GM21786 (cell line): Measurements from ENCODE around the gene ATP6V1B1.

Experiments used
- ATAC-seq: cut with Tn5 transposase; IDR thresholded peaks from one replicate; pipeline ENCODE4 v1.9.1; 2021; ENCODE audit not compliant: unreplicated experiment

Gene ATP6V1B1

GRCh38 chr2:70926042-70926441 lies 9.7 kb upstream of the ATP6V1B1 start:
- ATAC-seq = no peak

DNA sequence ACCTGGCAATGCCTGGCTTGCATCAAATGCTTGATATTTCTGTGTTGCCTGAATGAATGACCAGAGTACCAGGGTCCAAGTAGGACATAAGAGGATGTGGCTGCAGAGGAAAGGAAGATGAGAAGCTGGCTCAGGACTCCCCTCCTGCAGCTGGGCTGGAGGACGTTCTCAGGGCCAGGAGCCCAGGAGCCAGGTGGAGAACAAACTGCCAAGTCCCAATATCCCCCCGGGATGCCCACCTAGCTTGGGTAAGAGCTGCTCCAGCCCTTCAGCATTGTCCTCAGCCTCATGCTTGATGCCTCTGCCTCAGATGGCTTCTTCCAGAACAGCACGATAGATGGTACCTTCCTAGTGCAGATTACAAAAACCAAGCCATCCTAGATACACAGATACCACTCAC lies 8.6 kb upstream of the ATP6V1B1 start:
- no peak for ATAC-seq

- no peak for ATAC-seq
These were observed 8.1 kb upstream of the ATP6V1B1 start for GRCh38 chr2:70927641-70928040.

GRCh38 chr2:70928366-70928765 lies 7.3 kb upstream of the ATP6V1B1 start:
- no peak for ATAC-seq

DNA sequence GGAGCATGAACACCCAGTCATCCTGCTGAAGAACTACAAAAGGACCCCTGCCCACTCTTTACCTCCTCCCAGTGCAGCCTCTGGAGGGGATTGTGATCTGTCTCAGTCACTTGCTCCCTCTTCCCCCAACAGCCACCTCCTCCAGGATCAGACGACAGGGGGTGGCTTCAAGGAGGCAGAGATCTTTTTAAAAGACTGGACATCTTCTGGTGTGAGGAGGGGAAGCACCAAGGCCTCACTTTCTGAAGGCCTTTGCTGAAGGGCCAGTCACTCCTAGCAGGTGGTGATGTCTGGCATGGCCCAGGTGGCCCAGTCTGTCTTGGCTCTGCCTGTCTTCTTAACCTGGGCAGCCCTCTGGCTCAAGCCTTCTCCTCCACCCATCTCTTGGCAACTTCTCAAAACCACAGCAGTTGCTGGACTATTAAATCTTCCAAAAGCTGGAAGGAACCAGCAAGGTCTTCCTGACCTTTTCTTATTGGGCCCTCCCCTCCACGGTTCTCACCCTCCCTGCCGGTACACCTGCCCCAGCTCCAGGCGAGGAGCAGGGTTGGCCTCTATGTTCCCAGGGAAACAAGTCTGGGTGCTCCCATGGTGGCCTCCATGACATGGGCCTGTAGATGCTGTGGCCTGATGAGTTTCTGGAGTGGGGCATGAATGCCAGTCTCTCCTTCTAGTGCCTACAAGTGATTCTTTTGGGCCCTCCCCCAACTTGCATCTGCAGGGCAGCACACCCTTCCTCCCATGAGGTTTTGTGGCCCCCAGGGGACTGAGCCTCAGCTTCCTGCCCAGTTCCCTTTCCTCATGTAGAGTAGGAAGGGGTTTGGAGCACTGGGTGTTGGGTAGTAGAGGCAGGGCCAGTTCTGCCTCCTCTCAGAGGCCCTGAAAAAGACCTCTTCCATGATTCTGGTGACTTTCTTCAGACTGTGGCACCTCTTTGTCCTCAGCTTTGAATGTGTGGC lies 5.0 kb upstream of the ATP6V1B1 start:
- ATAC-seq = no peak

GRCh38 chr2:70931376-70932000 lies 4.2 kb upstream of the ATP6V1B1 start:
- no peak for ATAC-seq

DNA sequence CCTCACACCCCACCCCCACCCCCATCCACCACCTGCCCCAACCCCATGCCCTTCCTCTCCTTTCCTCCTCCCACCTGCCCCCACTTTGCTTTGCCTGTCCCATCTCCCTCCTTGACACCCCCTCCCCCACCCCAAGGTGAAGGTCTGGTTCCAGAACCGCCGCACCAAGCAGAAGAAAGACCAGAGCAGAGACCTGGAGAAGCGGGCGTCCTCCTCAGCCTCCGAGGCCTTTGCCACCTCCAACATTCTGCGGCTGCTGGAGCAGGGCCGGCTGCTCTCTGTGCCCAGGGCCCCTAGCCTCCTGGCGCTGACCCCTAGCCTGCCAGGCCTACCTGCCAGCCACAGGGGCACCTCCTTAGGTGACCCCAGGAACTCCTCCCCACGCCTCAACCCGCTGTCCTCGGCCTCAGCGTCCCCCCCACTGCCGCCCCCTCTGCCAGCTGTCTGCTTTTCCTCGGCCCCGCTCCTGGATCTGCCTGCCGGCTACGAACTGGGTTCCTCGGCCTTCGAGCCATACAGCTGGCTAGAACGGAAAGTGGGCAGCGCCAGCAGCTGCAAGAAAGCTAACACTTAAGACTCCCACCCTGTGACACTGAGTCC lies 3.0 kb upstream of the ATP6V1B1 start:
- no peak for ATAC-seq

DNA sequence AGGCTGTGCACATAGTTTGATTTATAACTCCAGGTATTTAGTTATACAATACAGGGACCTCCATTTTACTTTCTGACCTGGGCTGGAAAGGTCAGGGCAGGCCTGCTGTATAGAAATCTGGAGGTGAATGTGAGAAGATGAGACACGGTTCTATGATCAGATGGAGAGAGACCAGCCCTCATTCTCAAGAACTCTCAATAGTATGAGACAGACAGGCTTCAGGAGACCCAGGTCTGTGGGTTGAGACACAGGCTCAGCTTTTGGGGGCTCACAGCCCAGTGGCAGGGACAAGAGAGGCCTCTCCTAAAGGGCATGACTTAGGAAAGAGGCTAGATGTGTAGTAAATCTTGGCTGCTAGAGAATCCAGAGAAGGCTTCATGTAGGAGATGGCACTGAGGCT lies 719 bp upstream of the ATP6V1B1 start:
- ATAC-seq = no peak

GRCh38 chr2:70936165-70936978 lies 672 bp downstream of the ATP6V1B1 start:
- ATAC-seq = no peak

DNA sequence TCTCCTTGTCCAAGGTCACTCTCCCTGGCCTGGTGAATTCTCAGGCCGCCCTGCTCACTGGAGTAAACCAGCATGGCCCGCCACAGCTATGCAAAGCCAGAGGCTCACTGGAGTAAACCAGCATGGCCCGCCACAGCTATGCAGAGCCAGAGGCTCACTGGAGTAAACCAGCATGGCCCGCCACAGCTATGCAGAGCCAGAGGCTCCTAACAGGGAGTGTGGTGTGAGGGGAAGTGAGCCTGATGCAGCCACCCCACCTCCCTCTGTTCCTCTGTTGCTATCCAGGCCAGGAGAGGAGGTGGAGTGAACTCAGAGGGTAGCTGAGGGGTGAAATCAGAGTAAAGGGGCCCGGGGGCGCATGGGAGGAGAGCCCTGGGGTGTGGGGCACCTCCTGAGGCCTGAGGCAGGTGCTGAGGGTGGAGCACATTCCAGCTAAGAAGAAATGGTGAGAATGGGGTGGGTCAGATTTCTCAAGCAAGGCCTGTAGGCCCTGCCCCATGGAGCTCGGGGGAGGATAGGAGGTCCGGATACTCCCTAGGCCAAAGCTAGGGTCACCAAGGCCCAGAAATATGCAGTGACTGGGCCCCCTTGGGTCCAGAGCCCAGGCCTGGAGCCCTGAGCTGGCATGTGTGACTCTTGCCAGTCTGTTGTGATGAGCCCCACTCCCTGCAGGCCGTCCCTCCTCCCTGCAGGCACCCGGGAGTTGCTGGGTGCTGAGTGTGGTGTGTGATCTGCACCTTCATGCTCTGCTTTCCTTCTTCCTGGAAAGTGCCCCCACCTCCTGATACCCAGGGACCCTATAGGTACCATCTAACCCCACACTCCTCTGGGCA lies 1.5 kb downstream of the ATP6V1B1 start:
- no peak for ATAC-seq

- no peak for ATAC-seq
These were observed 2.3 kb downstream of the ATP6V1B1 start for GRCh38 chr2:70937866-70938585.

- ATAC-seq = no peak
These were observed 2.9 kb downstream of the ATP6V1B1 start for GRCh38 chr2:70938586-70938950.

- ATAC-seq = no peak
These were observed 3.5 kb downstream of the ATP6V1B1 start for GRCh38 chr2:70939001-70939838.

DNA sequence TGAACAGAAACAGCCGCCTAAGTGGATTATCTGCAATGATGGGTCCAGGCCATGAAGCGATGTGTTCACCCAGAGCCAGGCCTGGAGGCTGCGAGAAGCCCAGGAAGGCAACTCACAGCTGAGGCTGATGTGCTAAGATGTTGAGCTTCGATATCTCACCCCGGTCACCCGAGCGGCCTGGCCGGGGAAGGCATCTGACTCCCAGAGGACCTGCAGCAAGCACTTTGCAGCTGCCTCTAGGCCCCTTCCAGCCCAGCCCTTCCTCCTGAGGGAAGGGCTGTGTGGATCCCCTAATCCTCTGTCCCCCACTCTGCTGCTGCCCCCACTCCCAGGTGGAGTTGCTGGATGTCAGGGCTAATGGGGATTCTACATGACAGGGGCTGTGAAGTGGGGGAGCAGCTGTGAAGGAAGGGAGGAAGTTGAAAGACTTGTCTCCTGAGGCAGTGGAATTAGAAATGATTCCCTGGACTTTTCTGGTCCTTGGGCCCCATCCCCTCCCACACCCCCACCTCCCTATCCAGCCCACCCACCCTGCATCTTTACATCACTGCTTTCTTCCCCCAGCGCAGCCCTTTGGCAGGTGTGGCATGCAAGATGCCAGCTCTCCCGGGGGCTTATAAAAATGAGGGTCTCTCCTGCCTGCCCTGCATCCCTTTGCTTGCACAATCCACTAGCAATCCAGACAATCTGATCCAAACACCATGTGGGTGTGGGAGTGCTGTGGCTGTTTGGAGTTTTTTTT lies 4.3 kb downstream of the ATP6V1B1 start:
- no peak for ATAC-seq

GRCh38 chr2:70941186-70941585 lies 5.5 kb downstream of the ATP6V1B1 start:
- ATAC-seq = no peak

DNA sequence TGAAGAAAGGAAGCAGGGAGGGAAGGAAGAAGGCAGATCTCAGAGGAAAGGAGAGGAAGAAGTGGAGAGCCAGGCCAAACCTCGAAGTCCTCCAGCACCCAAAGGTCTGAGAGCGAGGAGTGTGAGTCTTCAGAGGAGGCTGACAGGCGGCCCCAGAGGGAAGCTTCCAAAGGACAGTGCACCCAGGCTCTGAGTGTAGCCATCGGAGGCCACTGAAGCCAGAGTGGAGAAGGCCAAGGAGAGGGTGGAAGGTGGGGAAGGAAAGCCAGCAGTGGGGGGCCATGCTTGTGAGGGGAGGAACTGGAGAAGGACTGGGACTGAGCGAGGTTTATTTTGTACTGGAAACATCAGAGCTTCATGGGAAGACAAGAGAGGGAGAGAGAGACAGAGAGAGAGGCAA lies 6.0 kb downstream of the ATP6V1B1 start:
- ATAC-seq = no peak

- ATAC-seq = no peak
These were observed 6.9 kb downstream of the ATP6V1B1 start for GRCh38 chr2:70942396-70943204.
